ENCODE results near the gene COQ9.
"Not testable (repeated sequence)": the region's sequence is repeated elsewhere in the genome, so short reads cannot be mapped to it uniquely, and the experiment has no call there.

Gene COQ9

GRCh38 chr16:57486858-57487834, 39.9 kb downstream of the COQ9 start:
- no peak for DNase-seq

DNA sequence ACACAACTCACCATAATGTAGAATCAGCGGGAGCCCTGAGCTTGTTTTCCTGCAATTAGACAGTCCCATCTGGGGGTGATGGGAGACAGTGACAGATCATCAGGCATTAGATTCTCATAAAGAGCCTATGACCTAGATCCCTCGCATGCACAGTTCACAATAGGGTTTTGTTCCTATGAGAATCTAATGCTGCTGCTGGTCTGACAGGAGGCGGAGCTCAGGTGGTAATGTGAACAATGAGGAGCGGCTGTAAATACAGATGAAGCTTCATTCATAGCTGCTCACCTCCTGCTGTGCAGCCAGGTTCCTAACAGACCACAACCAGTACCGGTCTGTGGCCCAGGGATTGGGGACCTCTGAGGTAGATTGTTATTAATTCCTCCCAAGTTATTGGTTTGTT, 42.0 kb downstream of the COQ9 start:
- no peak for DNase-seq

GRCh38 chr16:57493767-57494166, 46.5 kb downstream of the COQ9 start:
- DNase-seq: no peak

DNA sequence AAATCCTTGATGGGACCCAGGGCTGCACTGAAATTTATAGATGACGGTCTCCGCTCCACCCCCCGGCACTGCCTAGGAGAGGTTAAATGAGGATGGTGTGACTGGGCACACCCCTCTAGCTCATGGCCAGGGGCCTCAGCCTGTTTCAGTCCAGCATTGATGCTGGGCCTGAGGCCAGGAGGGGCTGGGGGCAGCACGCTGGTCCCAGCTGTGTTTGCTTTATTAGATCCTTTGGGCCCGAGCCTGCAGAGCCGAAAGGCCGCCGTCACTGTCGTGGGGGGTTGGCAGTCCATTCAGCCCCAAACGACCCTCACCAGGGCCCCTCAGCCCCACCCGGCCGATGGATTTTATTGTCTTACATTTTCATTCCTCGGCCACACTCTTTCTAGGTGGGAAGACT, 49.8 kb downstream of the COQ9 start:
- no peak for DNase-seq

DNA sequence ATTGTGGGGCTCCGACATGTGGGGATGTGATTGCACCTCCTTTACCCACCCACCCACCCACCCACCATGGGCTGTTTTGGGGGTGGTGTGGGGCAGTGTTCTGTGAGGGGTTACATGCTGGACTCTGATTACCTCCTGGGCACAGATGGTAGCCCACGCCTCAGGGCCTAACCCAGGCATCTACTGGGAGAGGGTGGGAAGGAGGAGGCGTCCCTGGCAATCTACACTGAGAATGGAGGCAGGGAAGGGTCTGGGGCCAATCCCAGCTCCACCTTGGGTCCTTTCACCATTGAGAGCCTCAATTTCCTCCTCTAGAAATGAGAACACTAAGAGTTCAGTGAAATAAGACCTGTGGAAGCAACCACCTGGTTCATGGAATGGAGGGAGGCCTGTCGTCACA, 50.8 kb downstream of the COQ9 start:
- no peak for DNase-seq

GRCh38 chr16:57499941-57500340, 52.7 kb downstream of the COQ9 start:
- not testable (repeated sequence) for DNase-seq

DNA sequence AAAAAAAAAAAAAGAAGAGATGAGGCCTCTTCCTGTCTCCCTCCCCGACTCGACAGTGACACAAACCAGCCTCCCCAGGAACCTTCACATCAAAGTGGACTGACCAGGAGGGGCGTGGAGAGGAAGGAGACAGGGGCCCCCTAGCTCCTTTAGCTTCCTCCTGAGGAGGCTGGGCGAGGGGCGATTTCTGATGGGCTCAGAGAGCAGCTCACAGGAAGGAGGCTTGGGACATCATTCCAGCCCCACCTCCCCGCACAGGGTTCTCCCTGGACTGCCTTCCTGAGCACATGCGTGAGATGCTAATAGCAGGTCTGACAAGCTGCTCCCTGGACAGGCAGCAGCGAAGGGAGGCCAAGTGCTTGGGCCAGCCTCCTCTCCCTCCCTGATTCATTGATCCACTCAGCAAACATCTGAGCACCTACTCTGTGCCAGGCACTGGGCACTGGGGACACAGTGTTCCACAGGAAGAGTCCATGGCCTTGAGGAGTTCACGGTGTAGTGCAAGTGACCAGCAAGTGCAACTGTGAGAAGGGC, 53.4 kb downstream of the COQ9 start:
- DNase-seq: no peak

GRCh38 chr16:57501492-57501891, 54.2 kb downstream of the COQ9 start:
- DNase-seq: no peak

- DNase-seq: no peak
These were observed 54.9 kb downstream of the COQ9 start for GRCh38 chr16:57502048-57502775.

DNA sequence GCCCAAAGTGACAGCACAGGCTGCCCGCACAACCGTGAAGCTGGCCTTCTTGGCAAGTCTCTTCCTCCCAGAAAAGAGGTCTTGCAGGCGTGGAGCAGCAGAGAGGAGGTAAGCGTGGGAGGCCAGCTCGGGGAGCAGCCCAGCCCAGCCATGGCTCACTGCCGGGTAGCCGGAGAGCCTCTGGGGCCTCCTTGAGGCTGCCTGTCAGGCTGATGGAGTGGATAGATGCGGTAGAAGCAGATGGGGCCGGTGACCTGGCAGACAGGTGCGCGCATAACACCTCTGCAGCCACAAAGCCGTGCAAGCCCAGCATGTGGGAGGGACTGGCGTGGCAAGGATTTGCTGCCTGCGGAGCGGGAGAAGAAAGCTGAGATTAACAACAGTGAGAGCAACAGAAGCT, 56.1 kb downstream of the COQ9 start:
- no peak for DNase-seq

- DNase-seq: no peak
These were observed 56.7 kb downstream of the COQ9 start for GRCh38 chr16:57504001-57504400.

- no peak for DNase-seq
These were observed 57.2 kb downstream of the COQ9 start for GRCh38 chr16:57504491-57504890.

- no peak for DNase-seq
These were observed 57.9 kb downstream of the COQ9 start for GRCh38 chr16:57505169-57505568.

GRCh38 chr16:57507136-57508034, 60.1 kb downstream of the COQ9 start:
- no peak for DNase-seq

DNA sequence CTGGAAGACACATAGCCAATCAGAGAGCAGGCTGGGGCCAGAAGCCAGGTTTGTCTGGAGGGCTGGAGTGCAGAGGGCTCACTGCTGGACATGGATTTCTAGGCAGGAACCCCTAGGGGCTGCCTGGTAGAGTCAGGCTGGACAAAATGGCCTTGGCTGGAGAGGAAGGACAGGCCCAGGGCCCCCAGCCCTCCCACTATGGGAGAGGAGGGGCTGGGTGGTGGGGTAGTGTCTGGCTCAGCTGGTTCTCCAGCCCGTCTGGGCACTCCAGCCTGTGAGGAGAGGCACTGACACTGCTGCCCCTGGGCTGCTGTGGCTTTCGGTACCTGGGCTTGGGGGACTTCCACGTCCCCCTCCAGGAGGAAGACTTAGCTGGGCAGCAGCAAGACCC, 60.8 kb downstream of the COQ9 start:
- DNase-seq: no peak

GRCh38 chr16:57509231-57509923, 62.1 kb downstream of the COQ9 start:
- no peak for DNase-seq

GRCh38 chr16:57510016-57510871, 63.0 kb downstream of the COQ9 start:
- no peak for DNase-seq

Measured in GOT3 (cell line).